ENCODE results near the gene SGPP2. TPM values are rescaled to one million over a fixed set of nuclear protein-coding genes. Genes with fewer than 3 reads are reported as not detected.
"Not testable (repeated sequence)": the region's sequence is repeated elsewhere in the genome, so short reads cannot be mapped to it uniquely, and the experiment has no call there.

Gene SGPP2
- total RNA-seq, 1 experiment from 2014 or later = not detected

DNA sequence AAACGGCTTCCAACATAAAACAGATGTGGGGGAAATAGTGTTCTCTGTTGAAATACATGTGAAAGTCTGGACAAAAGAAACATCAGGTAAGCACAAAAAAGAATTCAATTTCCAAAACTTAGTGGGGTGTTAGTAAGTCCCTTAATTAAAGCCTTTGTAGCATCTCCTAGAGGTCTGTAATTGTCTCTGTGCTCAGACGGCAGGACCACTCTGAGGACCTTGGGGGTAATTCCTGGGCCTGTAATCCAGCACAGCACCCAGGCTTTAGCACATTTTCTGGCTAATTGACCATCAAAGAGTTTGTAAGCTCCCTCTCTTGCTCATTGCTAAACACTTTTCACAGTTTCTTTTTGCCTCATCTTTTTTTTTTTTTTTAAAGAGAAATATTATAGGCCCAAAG is 151.3 kb downstream of the SGPP2 start:
- H3K9me3 ChIP-seq (ENCODE audit: low read length) = no peaks in the 10 kb centered on the region
- no peak overlapping the region for H3K4me3 ChIP-seq (ENCODE audit: low read length)
- no peak overlapping the region for H3K27ac ChIP-seq (ENCODE audit: low read length)
- no peaks in the 10 kb centered on the region for H3K27me3 ChIP-seq (ENCODE audit: low read length)
- peaks cover 60% of the 10 kb centered on the region for H3K79me2 ChIP-seq (ENCODE audit: low read length)
- peaks cover 6% of the 10 kb centered on the region for H3K4me1 ChIP-seq (ENCODE audit: low read length)
- H3K4me2 ChIP-seq (ENCODE audit: low read depth, low read length, poor library complexity, severe bottlenecking) = no peak overlapping the region
- H3K9ac ChIP-seq (ENCODE audit: low read length) = no peak overlapping the region
- H2AFZ ChIP-seq (ENCODE audit: low read length) = no peak overlapping the region
- DNase-seq = no peak
- no peaks in the 10 kb centered on the region for H4K20me1 ChIP-seq (ENCODE audit: insufficient read depth, low read depth, low read length)
- peaks cover 10% of the 10 kb centered on the region for H3K36me3 ChIP-seq (ENCODE audit: insufficient read depth, low read length)
- no peaks in the 10 kb centered on the region for H3K9me2 ChIP-seq (replicated peaks; ENCODE audit: insufficient read depth, low read length)

GRCh38 chr2:222576171-222577081 is 152.1 kb downstream of the SGPP2 start:
- peaks cover 4% of the 10 kb centered on the region for H3K36me3 ChIP-seq (ENCODE audit: insufficient read depth, low read length)
- no peak overlapping the region for H3K4me2 ChIP-seq (ENCODE audit: low read depth, low read length, poor library complexity, severe bottlenecking)
- H3K9ac ChIP-seq (ENCODE audit: low read length) = no peak overlapping the region
- no peaks in the 10 kb centered on the region for H3K9me3 ChIP-seq (ENCODE audit: low read length)
- no peaks in the 10 kb centered on the region for H3K27me3 ChIP-seq (ENCODE audit: low read length)
- H3K27ac ChIP-seq (ENCODE audit: low read length) = no peak overlapping the region
- DNase-seq = no peak
- no peaks in the 10 kb centered on the region for H4K20me1 ChIP-seq (ENCODE audit: insufficient read depth, low read depth, low read length)
- H3K4me1 ChIP-seq (ENCODE audit: low read length) = peaks cover 13% of the 10 kb centered on the region
- no peaks in the 10 kb centered on the region for H3K9me2 ChIP-seq (replicated peaks; ENCODE audit: insufficient read depth, low read length)
- no peak overlapping the region for H3K4me3 ChIP-seq (ENCODE audit: low read length)
- H2AFZ ChIP-seq (ENCODE audit: low read length) = no peak overlapping the region
- peaks cover 68% of the 10 kb centered on the region for H3K79me2 ChIP-seq (ENCODE audit: low read length)

GRCh38 chr2:222577341-222577740 is 153.0 kb downstream of the SGPP2 start:
- no peak for DNase-seq
- Histone ChIP-seq H3K9me2 (replicated peaks; ENCODE audit: insufficient read depth, low read length) (no peaks in the 10 kb centered on the region), H3K79me2 (ENCODE audit: low read length) (peaks cover 77% of the 10 kb centered on the region), H3K27me3 (ENCODE audit: low read length) (no peaks in the 10 kb centered on the region), H3K4me1 (ENCODE audit: low read length) (peaks cover 14% of the 10 kb centered on the region), H4K20me1 (ENCODE audit: insufficient read depth, low read depth, low read length) (no peaks in the 10 kb centered on the region), H3K9me3 (ENCODE audit: low read length) (no peaks in the 10 kb centered on the region), H3K9ac (ENCODE audit: low read length) (no peak overlapping the region), H3K4me2 (ENCODE audit: low read depth, low read length, poor library complexity, severe bottlenecking) (no peak overlapping the region), H2AFZ (ENCODE audit: low read length) (no peak overlapping the region), H3K27ac (ENCODE audit: low read length) (no peak overlapping the region), H3K4me3 (ENCODE audit: low read length) (no peak overlapping the region), H3K36me3 (ENCODE audit: insufficient read depth, low read length) (no peaks in the 10 kb centered on the region; the same call in 1 of the 2 replicates)

DNA sequence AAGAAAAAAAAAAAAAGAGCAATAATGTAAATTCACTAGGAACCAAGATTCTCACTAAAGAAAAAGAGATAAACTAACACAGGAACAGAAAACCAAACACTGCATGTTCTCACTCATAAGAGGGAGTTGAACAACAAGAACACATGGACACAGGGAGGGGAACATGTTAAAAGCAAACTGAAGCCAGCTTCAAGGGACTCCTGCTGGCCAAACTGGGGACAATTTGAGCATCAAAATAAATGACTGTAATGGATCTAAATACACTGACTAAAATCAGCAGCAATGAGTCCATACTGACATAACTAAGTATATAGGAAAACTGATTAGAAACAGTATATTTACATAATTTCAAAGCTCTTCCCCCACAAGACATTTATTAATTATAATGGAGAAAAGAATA is 158.6 kb downstream of the SGPP2 start:
- Histone ChIP-seq H3K36me3 (ENCODE audit: insufficient read depth, low read length) (no peaks in the 10 kb centered on the region; the same call in 1 of the 2 replicates), H3K4me3 (ENCODE audit: low read length) (no peak overlapping the region), H3K4me1 (ENCODE audit: low read length) (peaks cover 14% of the 10 kb centered on the region), H3K27ac (ENCODE audit: low read length) (no peak overlapping the region), H3K79me2 (ENCODE audit: low read length) (peaks cover 52% of the 10 kb centered on the region), H3K27me3 (ENCODE audit: low read length) (no peaks in the 10 kb centered on the region), H3K9ac (ENCODE audit: low read length) (no peak overlapping the region), H3K9me3 (ENCODE audit: low read length) (no peaks in the 10 kb centered on the region), H3K4me2 (ENCODE audit: low read depth, low read length, poor library complexity, severe bottlenecking) (no peak overlapping the region), H4K20me1 (ENCODE audit: insufficient read depth, low read depth, low read length) (no peaks in the 10 kb centered on the region), H3K9me2 (replicated peaks; ENCODE audit: insufficient read depth, low read length) (no peaks in the 10 kb centered on the region), H2AFZ (ENCODE audit: low read length) (no peak overlapping the region)
- DNase-seq = peak; percentile 53

- not testable (repeated sequence) for DNase-seq; H2AFZ ChIP-seq (ENCODE audit: low read length); H4K20me1 ChIP-seq (ENCODE audit: insufficient read depth, low read depth, low read length); H3K9me2 ChIP-seq (replicated peaks; ENCODE audit: insufficient read depth, low read length); H3K27ac ChIP-seq (ENCODE audit: low read length); H3K4me3 ChIP-seq (ENCODE audit: low read length); H3K9ac ChIP-seq (ENCODE audit: low read length); H3K9me3 ChIP-seq (ENCODE audit: low read length); H3K27me3 ChIP-seq (ENCODE audit: low read length); H3K36me3 ChIP-seq (ENCODE audit: insufficient read depth, low read length); H3K4me2 ChIP-seq (ENCODE audit: low read depth, low read length, poor library complexity, severe bottlenecking)
- peaks cover 43% of the 10 kb centered on the region for H3K79me2 ChIP-seq (ENCODE audit: low read length)
- H3K4me1 ChIP-seq (ENCODE audit: low read length) = peaks cover 14% of the 10 kb centered on the region
Measured at GRCh38 chr2:222584589-222584988, 160.2 kb downstream of the SGPP2 start.

GRCh38 chr2:222591661-222592060 is 167.3 kb downstream of the SGPP2 start:
- Histone ChIP-seq H3K79me2 (ENCODE audit: low read length) (peaks cover 40% of the 10 kb centered on the region), H3K4me1 (ENCODE audit: low read length) (no peaks in the 10 kb centered on the region), H3K9me2 (replicated peaks; ENCODE audit: insufficient read depth, low read length) (no peaks in the 10 kb centered on the region), H4K20me1 (ENCODE audit: insufficient read depth, low read depth, low read length) (no peaks in the 10 kb centered on the region), H3K27ac (ENCODE audit: low read length) (no peak overlapping the region), H3K27me3 (ENCODE audit: low read length) (no peaks in the 10 kb centered on the region), H2AFZ (ENCODE audit: low read length) (no peak overlapping the region), H3K36me3 (ENCODE audit: insufficient read depth, low read length) (peaks cover 47% of the 10 kb centered on the region), H3K9me3 (ENCODE audit: low read length) (no peaks in the 10 kb centered on the region), H3K4me3 (ENCODE audit: low read length) (no peak overlapping the region), H3K9ac (ENCODE audit: low read length) (no peak overlapping the region), H3K4me2 (ENCODE audit: low read depth, low read length, poor library complexity, severe bottlenecking) (no peak overlapping the region)
- DNase-seq = no peak

- Histone ChIP-seq H3K36me3 (ENCODE audit: insufficient read depth, low read length) (peaks cover 49% of the 10 kb centered on the region), H3K27ac (ENCODE audit: low read length) (no peak overlapping the region), H3K4me2 (ENCODE audit: low read depth, low read length, poor library complexity, severe bottlenecking) (no peak overlapping the region), H3K4me1 (ENCODE audit: low read length) (no peaks in the 10 kb centered on the region), H3K4me3 (ENCODE audit: low read length) (no peak overlapping the region), H3K79me2 (ENCODE audit: low read length) (peaks cover 40% of the 10 kb centered on the region), H4K20me1 (ENCODE audit: insufficient read depth, low read depth, low read length) (no peaks in the 10 kb centered on the region), H3K9me2 (replicated peaks; ENCODE audit: insufficient read depth, low read length) (no peaks in the 10 kb centered on the region), H3K27me3 (ENCODE audit: low read length) (no peaks in the 10 kb centered on the region), H3K9me3 (ENCODE audit: low read length) (no peaks in the 10 kb centered on the region), H2AFZ (ENCODE audit: low read length) (no peak overlapping the region), H3K9ac (ENCODE audit: low read length) (no peak overlapping the region)
- no peak for DNase-seq
Measured at GRCh38 chr2:222592176-222592575, 167.8 kb downstream of the SGPP2 start.

GRCh38 chr2:222594679-222595078 is 170.3 kb downstream of the SGPP2 start:
- no peak for DNase-seq
- H3K4me3 ChIP-seq (ENCODE audit: low read length) = no peak overlapping the region
- no peak overlapping the region for H3K4me2 ChIP-seq (ENCODE audit: low read depth, low read length, poor library complexity, severe bottlenecking)
- no peaks in the 10 kb centered on the region for H3K4me1 ChIP-seq (ENCODE audit: low read length)
- no peak overlapping the region for H2AFZ ChIP-seq (ENCODE audit: low read length)
- peaks cover 68% of the 10 kb centered on the region for H3K36me3 ChIP-seq (ENCODE audit: insufficient read depth, low read length)
- H3K27me3 ChIP-seq (ENCODE audit: low read length) = no peaks in the 10 kb centered on the region
- no peak overlapping the region for H3K9ac ChIP-seq (ENCODE audit: low read length)
- H3K27ac ChIP-seq (ENCODE audit: low read length) = no peak overlapping the region
- no peaks in the 10 kb centered on the region for H3K9me2 ChIP-seq (replicated peaks; ENCODE audit: insufficient read depth, low read length)
- H3K9me3 ChIP-seq (ENCODE audit: low read length) = no peaks in the 10 kb centered on the region
- H4K20me1 ChIP-seq (ENCODE audit: insufficient read depth, low read depth, low read length) = no peaks in the 10 kb centered on the region
- peaks cover 44% of the 10 kb centered on the region for H3K79me2 ChIP-seq (ENCODE audit: low read length)

All from Karpas-422 (cell line).